ENCODE data around the gene FZD7.

Gene FZD7

DNA sequence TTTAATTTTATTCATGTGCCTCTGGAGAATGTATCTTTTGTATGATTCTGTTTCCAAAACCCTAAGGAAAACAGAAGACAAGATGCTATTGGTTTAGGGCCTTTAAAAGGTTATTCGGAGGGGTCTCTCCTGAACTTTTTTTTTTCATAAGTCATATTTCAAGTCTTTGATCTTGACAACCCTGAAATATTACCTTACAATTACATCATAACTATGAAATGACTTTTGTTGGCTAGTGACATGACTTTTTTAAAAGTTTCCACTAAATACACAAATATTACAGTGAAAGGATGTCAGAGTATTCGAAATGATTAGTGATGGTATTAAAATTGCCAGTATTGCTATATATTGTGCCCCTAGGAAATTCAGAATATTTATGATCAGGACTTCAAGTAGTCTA is 31.8 kb upstream of the FZD7 start:
- TF ChIP-seq, protein P1, sequence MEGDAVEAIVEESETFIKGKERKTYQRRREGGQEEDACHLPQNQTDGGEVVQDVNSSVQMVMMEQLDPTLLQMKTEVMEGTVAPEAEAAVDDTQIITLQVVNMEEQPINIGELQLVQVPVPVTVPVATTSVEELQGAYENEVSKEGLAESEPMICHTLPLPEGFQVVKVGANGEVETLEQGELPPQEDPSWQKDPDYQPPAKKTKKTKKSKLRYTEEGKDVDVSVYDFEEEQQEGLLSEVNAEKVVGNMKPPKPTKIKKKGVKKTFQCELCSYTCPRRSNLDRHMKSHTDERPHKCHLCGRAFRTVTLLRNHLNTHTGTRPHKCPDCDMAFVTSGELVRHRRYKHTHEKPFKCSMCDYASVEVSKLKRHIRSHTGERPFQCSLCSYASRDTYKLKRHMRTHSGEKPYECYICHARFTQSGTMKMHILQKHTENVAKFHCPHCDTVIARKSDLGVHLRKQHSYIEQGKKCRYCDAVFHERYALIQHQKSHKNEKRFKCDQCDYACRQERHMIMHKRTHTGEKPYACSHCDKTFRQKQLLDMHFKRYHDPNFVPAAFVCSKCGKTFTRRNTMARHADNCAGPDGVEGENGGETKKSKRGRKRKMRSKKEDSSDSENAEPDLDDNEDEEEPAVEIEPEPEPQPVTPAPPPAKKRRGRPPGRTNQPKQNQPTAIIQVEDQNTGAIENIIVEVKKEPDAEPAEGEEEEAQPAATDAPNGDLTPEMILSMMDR (conservative IDR thresholded peaks at IDR 0.05): no peak
- TF ChIP-seq ZFX (IDR thresholded peaks at IDR 0.05): no peak
- H3K27ac ChIP-seq: no peak overlapping the region

DNA sequence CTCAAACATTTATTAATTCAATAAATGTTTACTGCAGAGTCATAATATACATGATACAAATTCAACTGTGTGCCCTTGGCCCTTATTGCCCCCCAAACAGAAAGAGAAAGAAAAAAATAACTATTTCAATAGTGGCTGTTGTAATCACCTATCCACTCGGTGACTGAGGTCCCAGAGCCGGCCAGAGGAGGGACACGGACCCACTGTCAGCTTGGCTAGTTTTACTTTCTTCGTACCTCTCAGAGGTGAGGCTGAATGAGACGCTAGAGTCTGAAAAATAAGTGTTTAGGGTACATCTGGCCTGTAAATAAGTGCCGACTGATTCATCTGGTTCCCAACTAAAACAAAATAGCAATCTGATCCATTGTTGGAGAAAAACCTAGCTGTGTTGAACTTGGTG is 31.3 kb upstream of the FZD7 start:
- TF ChIP-seq, protein P1 (conservative IDR thresholded peaks at IDR 0.05): no peak
- TF ChIP-seq ZFX (IDR thresholded peaks at IDR 0.05): no peak
- H3K27ac ChIP-seq: no peak overlapping the region

DNA sequence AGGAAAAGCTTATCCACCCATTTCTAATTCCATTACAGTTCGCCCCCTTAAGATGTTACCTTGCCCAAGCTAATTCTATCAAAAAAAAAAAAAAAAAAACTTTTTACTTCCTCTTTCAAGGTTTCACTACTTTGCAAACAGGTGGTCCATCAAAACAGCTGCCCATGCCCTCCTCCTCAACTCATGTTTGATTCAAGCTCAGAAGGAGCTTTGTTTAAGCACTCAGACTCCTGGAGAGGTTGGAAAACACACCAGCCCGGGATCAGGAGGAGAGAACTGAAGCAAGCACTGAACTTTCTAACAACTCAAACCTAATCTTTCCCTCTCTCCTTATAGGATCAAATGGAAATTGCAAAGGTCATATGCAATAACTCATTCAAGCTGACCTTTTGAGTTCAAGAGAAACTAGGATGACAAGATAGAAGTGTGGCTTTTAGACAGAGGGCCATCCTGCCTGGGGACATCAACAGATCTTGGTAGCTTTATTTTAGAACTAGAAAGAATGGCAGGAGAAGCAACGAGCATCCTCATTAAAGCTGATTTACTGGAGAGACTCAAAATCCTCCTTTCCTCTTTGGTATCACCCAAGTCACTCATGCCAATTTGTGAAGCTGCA is 28.3 kb upstream of the FZD7 start:
- TF ChIP-seq ZFX (IDR thresholded peaks at IDR 0.05): no peak
- TF ChIP-seq, protein P1 (conservative IDR thresholded peaks at IDR 0.05): no peak
- H3K27ac ChIP-seq: no peak overlapping the region

DNA sequence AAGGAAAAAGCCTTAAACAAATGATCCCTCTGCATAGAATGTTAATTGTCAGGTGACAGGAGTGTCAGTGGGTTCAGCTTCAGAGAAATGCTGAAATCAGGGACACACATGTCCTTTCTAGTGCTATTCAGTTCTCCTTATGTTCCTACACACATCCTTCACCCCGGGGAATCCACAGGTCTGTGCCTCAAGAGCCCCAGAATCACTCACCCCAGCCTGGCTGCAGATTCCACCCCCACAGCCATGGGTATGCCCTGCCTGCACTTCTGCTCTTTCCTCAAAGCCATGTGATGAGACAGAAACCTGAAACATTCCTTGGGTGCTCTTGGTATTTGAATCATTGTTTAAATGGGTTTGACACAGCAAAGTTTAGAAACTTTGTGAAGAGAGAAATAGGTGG is 27.4 kb upstream of the FZD7 start:
- no peak overlapping the region for H3K27ac ChIP-seq
- TF ChIP-seq ZFX (IDR thresholded peaks at IDR 0.05): no peak
- TF ChIP-seq, protein P1 (conservative IDR thresholded peaks at IDR 0.05): no peak

DNA sequence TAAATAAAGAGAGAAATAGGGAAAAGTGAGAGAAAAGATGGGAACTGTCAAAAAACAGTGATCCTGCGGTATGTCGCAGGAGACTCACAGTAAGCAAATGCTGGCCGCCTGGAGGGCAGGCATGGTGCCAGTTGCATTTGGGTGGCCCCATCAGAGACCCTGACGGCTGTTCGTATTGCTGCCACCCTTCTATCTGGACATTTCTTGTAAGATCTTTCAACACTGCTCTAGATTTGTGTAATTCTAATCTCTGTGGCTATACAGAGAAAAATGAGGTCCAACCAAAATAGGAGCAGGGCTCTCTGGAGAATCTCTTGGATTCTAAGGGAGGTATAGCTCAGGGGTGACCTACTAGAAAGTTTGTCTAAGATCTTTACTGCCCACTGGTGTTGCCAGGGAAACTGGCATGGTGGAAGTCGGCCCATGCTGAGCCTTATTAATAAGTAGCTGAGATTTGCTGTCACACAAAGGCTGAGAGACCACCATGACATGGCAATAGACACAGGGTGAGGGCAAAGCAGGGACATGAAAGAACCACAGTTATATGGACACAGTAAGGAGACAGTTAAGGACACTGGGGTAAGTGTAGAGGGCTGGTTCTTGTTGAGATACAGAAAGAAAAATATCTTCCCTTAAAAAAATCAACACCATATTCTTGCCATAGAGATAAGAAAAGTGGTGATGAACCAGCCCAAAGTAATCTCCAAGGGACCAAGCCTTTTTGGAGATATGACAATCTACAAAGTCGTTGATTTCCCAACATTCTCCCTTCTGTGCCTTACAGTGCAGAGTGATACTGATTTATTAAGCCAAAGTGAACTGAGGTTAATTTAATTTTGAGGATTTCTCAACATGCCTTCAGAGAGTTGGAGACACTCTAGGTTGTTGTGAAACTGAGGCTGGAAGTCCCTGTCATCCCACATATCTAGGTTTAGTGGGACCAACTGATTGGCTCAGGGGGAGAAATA is 26.4 kb upstream of the FZD7 start:
- no peak overlapping the region for H3K27ac ChIP-seq
- TF ChIP-seq, protein P1 (conservative IDR thresholded peaks at IDR 0.05): no peak
- TF ChIP-seq ZFX (IDR thresholded peaks at IDR 0.05): no peak

DNA sequence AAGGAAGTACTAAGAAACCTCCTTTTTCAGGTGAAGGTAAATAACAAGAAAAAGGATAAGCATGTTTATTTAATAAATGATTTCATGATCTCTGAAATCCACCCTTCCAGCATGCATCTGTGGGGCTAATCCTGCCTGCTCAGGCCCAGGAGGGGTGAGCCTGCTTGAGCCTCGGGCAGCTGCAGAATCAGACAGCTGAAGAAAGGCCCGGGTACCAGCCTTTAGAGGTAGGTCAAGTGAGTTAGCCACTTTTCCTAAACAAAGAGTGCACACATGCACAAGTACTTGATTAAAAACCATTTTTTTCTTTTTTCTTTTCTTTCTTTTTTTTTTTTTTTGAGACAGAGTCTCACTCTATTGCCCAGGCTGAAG is 25.7 kb upstream of the FZD7 start:
- no peak for TF ChIP-seq ZFX (IDR thresholded peaks at IDR 0.05)
- TF ChIP-seq, protein P1 (conservative IDR thresholded peaks at IDR 0.05): no peak
- no peak overlapping the region for H3K27ac ChIP-seq

DNA sequence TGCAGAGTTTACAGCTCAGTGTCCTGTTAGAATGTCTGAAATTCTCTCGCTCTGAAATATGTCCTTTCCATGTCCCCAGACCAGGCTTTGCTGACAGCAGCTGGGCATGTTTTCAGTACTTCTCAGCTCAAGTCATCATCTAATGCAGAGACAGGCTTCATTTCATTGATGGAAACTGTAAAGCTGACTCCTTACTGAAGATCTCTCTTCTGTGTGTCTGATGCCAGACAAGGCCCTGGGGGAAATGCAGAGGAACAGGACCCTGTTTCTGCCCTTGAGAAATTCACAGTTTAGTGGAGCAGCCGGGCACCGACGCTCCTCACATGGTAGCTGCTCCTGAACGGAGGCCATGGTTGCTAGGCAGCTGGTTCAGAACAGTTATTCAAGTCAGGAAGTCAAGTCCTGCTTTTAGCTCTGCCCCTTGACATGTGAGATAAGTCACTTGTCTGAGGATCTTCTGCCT is 24.6 kb upstream of the FZD7 start:
- no peak overlapping the region for H3K27ac ChIP-seq
- TF ChIP-seq ZFX (IDR thresholded peaks at IDR 0.05): no peak
- TF ChIP-seq, protein P1 (conservative IDR thresholded peaks at IDR 0.05): no peak

Data from C4-2B (cell line).